Suprapubic skin (tissue), 3 donors: ENCODE data around the gene ALDH1A2.

Experiments
- CTCF ChIP-seq, 2 donors: fragments of 200-600 bp in 1 of 2; fragments of 450-650 bp in 1 of 2; sonication (generic) in 1 of 2; IDR thresholded peaks; one replicate each; pipeline ENCODE4 v1.5.1; 2016 to 2019; ENCODE audit warnings: antibody characterized with exemption in 2 of 2, mild to moderate bottlenecking in 1 of 2, moderate library complexity in 1 of 2
- EP300 ChIP-seq: sonication (generic); formaldehyde crosslinking; IDR thresholded peaks from one replicate; pipeline ENCODE4 v1.6.1; 2017; ENCODE audit warnings: antibody characterized with exemption
- POLR2A ChIP-seq, 2 donors: fragments of 450-650 bp; IDR thresholded peaks; one replicate each; pipeline ENCODE4 v1.6.1; 2017; ENCODE audit warnings: antibody characterized with exemption in 2 of 2, mild to moderate bottlenecking in 2 of 2, moderate library complexity in 2 of 2

- TF ChIP-seq EP300, result no peak
- no peak for TF ChIP-seq POLR2A (IDR thresholded peaks at IDR 0.05)
- no peak for TF ChIP-seq CTCF (IDR thresholded peaks at IDR 0.05)
Measured at GRCh38 chr15:58044551-58044950, 21.0 kb downstream of the ALDH1A2 start.
